ACC112 (cell line): ENCODE data around the gene ATP13A2.

Experiments used
- H2AFZ ChIP-seq: fragments of 200-600 bp; sonication (generic); one replicate; pipeline ENCODE4 v1.6.0; 2017; ENCODE audit warnings: antibody characterized with exemption, low read length; ENCODE audit not compliant: unreplicated experiment
- H3K27ac ChIP-seq: fragments of 200-600 bp; sonication (generic); 2 replicates; pipeline ENCODE4 v1.5.1; 2014; ENCODE audit warnings: low read depth, mild to moderate bottlenecking, antibody characterized with exemption, low read length, moderate library complexity
- H3K27me3 ChIP-seq: fragments of 200-600 bp; sonication (generic); 2 replicates; pipeline ENCODE4 v1.6.1; 2014; ENCODE audit warnings: mild to moderate bottlenecking, antibody characterized with exemption, low read length, moderate library complexity, mixed read lengths; ENCODE audit not compliant: insufficient read depth
- H3K36me3 ChIP-seq: fragments of 200-600 bp; sonication (generic); 2 replicates; pipeline ENCODE4 v1.6.1; 2016; ENCODE audit warnings: mild to moderate bottlenecking, antibody characterized with exemption, low read length, moderate library complexity, mixed read lengths; ENCODE audit not compliant: insufficient read depth
- H3K4me1 ChIP-seq: fragments of 200-600 bp; sonication (generic); one replicate; pipeline ENCODE4 v1.6.1; 2016; ENCODE audit warnings: low read length, mixed read lengths; ENCODE audit not compliant: insufficient read depth, unreplicated experiment, control insufficient read depth
- H3K4me3 ChIP-seq: fragments of 200-600 bp; sonication (generic); 2 replicates; pipeline ENCODE4 v1.5.1; 2014; ENCODE audit warnings: mild to moderate bottlenecking, low read depth, low read length
- H3K79me2 ChIP-seq: fragments of 200-600 bp; sonication (generic); one replicate; pipeline ENCODE4 v1.6.0; 2016; ENCODE audit warnings: low read length; ENCODE audit not compliant: control insufficient read depth, unreplicated experiment, insufficient read depth

Gene ATP13A2

DNA sequence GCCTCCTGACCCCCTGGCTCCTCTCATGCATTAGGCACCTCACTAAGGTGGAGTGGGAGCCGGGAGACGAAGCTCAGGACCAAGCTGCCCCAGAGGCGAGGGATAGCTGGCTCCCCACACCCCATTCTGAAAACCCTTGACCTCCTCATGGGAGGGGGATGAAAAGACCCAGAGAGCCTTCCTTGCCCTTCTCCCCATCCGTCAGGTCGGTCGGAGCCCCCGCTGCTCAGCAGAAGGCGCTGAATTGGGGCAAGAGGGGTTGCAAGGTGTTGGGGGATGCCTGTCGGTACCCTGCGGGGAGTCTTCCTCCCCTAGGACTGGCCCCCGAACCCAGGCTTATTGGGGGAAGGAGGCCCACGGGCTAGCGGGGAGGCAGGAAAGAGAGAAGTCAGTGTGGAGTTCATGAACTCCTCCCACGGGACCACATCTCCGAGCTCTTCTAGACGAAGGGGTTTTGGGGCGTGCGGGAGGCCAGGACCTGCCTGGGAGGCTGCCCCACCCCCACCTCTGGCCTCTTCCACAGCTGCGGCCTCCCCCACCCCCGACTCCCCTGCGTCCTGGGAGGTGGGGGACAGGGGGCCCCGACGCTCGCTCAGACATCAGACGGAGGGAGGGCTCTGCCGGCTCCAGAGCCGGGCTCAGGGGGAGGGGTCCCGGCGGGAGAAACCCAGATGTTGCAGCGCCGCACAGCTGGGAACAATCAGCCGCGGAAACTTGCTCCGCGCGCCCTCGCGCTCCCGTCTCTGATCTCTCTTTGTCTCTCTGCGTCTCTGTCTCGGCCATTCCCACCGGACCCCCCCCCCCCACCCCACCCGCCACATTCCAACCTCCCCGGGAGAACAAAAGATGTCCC, 32.0 kb downstream of the ATP13A2 start:
- H3K27me3 ChIP-seq, result no peaks in the 10 kb centered on the region
- H3K4me3 ChIP-seq, result peak overlapping the region; percentile 78
- H2AFZ ChIP-seq, result no peak overlapping the region
- H3K79me2 ChIP-seq, result peaks cover 8% of the 10 kb centered on the region
- peaks cover 21% of the 10 kb centered on the region for H3K4me1 ChIP-seq
- H3K36me3 ChIP-seq, result no peaks in the 10 kb centered on the region
- H3K27ac ChIP-seq, result peak overlapping the region; percentile 26; the same call in 1 of the 2 replicates

DNA sequence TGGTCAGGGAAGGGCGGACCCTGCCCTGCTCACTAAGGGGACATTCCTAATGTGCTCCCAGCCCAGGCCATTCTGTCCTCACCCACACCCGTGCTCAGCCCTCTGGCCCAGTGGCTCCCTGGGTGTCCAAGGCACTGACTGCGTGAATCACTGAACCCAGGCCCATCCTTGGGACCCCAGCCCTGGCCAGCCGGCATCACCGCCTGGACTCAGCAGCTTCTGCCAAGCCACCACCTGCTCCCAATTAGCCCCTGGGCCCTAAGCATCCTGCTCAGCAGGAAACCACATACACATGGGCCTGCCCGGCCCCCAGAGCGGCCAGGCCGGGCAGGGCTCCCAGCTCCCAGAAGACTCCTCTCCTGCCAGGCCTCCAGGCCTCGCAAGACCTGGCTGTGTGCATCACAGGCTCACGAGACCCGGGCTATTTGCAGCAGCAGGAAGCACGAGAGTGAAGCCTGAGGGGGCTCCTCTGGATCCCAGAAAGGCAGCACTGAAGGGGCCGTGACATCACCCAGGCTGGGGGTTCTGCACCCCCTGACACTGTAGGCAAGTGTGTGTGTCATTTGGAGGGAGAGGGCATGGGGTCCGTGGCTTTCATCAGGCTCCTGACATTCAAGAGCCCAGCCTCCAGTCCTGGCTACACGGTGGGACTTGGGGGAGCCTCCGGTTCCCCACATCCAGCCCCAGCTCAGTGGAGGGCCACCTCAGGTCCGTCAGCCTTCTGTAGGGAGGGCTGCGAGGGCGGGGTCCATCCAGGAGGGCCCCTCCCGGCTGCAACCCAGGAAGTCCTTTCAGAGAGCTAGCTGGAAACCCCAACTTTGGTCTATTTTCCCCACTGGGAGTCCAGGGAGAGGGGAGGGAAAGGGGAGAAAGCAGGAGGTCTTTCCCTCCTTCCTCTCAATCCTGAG, 32.9 kb downstream of the ATP13A2 start:
- Histone ChIP-seq H3K27ac (peak overlapping the region; percentile 26; the same call in 1 of the 2 replicates), H3K4me1 (peaks cover 14% of the 10 kb centered on the region), H3K79me2 (peaks cover 8% of the 10 kb centered on the region), H3K4me3 (peak overlapping the region; percentile 78), H3K36me3 (no peaks in the 10 kb centered on the region), H2AFZ (no peak overlapping the region), H3K27me3 (no peaks in the 10 kb centered on the region)

DNA sequence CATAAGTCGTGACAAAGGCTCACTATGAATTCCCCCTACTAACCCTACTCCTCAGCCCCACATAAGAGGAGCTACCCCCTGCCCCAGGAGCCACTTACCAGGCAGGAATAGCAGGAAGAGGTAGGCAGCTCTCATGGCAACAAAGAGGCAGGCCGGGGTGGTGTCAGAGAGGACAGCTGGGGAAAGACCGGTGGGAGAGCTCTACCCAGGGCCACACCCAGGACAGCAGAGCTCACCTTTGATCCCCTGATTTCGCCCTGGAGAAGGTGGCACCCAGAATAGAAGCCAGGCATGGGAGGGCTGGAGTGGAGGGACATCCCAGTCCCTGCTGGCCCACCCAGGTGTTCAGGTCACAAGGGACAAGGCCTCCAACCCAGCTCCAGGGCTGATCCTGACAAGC, 33.6 kb downstream of the ATP13A2 start:
- no peaks in the 10 kb centered on the region for H3K36me3 ChIP-seq
- peaks cover 8% of the 10 kb centered on the region for H3K79me2 ChIP-seq
- H3K4me1 ChIP-seq, result peaks cover 14% of the 10 kb centered on the region
- no peak overlapping the region for H3K27ac ChIP-seq
- no peak overlapping the region for H3K4me3 ChIP-seq
- H2AFZ ChIP-seq, result no peak overlapping the region
- H3K27me3 ChIP-seq, result no peaks in the 10 kb centered on the region

DNA sequence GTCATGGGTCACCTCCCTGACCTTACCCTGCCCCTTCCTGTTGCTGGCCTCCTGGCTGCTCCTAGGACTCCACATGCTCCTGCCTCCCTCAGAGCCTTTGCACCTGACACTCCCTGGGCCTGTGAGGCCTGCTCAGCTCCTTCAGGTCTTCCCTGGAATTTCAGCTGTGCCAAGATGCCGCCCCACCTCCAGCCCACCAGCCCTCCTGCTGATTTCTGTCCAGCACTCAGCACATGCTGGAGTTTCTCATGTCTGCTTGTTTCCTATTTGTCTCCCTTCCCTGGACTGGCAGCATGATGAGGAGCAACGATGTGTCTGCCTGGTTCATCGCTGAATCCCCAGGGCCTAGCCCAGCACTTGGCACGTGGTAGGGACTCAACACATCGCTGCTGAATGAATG, 34.4 kb downstream of the ATP13A2 start:
- Histone ChIP-seq H2AFZ (no peak overlapping the region), H3K4me3 (no peak overlapping the region), H3K79me2 (peaks cover 8% of the 10 kb centered on the region), H3K36me3 (no peaks in the 10 kb centered on the region), H3K27ac (no peak overlapping the region), H3K27me3 (no peaks in the 10 kb centered on the region), H3K4me1 (peaks cover 14% of the 10 kb centered on the region)

DNA sequence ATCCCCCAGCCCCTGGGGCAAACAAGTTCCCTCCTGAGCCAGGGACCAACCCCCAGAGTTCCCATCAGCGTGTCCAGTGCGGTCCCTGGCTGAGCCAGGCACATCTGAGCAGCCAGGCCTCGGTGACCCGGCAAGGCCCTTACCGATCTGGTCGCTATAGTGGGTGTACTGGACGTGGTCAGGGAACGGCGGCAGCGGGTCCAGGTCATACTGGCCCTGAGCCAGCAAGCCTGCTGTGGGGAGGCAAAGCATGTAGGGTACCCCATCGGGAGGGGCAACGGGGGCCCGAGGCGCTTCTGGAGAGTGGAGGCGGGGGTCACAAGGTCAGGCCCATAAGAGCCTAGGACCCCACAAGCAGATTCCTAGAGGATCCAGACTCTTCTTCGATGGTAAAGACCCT, 34.8 kb downstream of the ATP13A2 start:
- Histone ChIP-seq H3K27ac (no peak overlapping the region), H3K27me3 (no peaks in the 10 kb centered on the region), H2AFZ (no peak overlapping the region), H3K36me3 (no peaks in the 10 kb centered on the region), H3K4me3 (no peak overlapping the region), H3K79me2 (peaks cover 8% of the 10 kb centered on the region), H3K4me1 (peaks cover 14% of the 10 kb centered on the region)

DNA sequence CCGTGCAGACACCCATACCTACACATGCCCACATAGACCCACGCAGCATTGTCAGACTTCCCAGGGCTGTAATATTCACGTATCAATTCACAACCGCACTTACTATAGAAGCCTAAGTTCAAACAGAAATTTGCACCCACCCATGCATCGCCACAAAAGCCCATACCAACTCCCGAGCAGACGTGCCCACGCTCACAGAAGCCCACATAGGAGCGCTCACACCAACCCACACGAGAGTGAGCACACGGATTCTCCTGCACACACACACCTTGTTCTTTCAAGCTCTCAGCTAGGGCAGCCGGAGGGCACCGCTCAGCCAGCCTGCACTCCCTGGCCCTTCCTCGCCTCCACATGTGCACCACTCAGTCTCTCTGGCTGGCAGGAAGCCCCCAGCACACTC, 35.9 kb downstream of the ATP13A2 start:
- peaks cover 3% of the 10 kb centered on the region for H3K4me1 ChIP-seq
- no peak overlapping the region for H3K4me3 ChIP-seq
- no peaks in the 10 kb centered on the region for H3K27me3 ChIP-seq
- H3K79me2 ChIP-seq, result peaks cover 8% of the 10 kb centered on the region
- no peak overlapping the region for H3K27ac ChIP-seq
- no peak overlapping the region for H2AFZ ChIP-seq
- no peaks in the 10 kb centered on the region for H3K36me3 ChIP-seq

DNA sequence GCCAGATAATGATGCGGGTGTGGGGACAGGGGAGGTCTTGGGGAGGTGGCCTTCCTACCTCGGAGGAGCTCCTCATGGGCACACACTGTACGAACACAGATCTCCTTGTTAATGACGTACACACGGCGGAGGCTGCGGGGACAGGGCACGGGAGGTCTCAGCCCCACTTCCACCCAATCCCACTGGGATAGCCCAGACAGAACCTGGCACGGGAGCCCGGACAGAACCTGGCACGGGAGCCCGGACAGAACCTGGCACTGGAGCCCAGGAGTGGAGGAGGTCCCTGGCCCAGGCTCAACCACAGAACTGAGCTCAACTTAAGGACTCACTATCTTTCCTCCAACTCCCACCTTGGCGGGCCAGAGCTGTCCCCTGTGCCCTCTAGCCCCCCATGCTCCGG, 36.5 kb downstream of the ATP13A2 start:
- Histone ChIP-seq H3K36me3 (no peaks in the 10 kb centered on the region), H3K27me3 (no peaks in the 10 kb centered on the region), H3K4me3 (no peak overlapping the region), H3K27ac (no peak overlapping the region), H3K79me2 (peaks cover 8% of the 10 kb centered on the region), H3K4me1 (peaks cover 3% of the 10 kb centered on the region), H2AFZ (no peak overlapping the region)

DNA sequence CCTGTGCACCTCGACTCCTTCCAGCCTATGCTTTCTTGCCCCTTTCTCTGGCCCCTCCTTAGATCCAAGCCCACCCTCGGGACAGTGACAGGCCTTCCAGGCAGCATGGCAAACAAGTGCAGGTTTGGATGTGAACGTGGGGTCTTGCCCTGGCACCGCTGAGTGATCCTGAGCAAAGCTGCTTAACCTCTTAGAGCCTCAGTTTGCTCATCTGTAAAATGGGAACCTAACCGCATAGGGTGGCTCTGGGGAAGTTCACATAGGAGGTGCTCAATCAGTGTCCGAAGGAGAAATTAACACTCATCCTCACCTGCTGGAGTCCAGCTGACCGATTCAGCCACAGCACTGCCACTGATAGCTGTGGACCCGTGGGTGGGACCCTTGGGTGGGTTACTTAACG, 38.5 kb downstream of the ATP13A2 start:
- Histone ChIP-seq H3K27ac (no peak overlapping the region), H3K4me1 (no peaks in the 10 kb centered on the region), H3K27me3 (no peaks in the 10 kb centered on the region), H3K79me2 (no peaks in the 10 kb centered on the region), H3K36me3 (no peaks in the 10 kb centered on the region), H2AFZ (no peak overlapping the region), H3K4me3 (no peak overlapping the region)

DNA sequence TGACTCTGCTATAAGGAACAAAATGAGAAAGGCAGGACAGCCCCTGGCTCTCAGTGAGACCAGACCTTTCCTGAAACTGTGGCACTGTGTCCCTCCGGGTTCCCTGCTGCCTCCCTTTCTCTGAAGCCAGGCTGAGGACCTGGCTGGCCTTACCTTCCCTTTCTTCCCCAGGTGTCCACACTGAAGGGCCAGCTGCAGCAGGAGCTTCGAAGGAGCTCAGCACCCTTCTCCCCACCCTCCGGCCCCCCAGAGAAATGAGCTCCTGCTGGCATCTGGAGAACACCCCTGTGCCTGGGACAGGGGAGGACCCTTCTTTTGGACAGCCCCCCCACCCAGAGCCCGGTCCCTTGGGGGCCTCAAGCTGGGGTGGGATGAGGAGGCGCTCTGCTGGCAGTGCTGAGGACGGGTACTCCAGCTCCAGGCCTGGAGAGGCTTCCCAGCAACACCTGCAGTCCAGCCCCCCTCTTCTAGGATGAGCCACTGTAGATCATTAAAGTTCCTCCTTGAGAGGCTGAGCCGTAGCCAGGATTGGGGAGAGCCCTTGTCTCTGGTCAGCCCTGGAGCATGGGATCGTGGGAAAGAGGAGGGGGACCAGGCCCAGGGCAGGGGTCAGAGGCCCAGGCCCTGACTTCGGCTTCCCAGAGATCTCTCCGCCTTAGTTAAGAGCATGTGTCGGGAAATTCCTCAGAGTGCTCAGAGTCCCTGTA, 39.4 kb downstream of the ATP13A2 start:
- H2AFZ ChIP-seq, result no peak overlapping the region
- no peaks in the 10 kb centered on the region for H3K79me2 ChIP-seq
- H3K27ac ChIP-seq, result no peak overlapping the region
- no peak overlapping the region for H3K4me3 ChIP-seq
- peaks cover 4% of the 10 kb centered on the region for H3K4me1 ChIP-seq
- H3K36me3 ChIP-seq, result no peaks in the 10 kb centered on the region
- no peaks in the 10 kb centered on the region for H3K27me3 ChIP-seq

DNA sequence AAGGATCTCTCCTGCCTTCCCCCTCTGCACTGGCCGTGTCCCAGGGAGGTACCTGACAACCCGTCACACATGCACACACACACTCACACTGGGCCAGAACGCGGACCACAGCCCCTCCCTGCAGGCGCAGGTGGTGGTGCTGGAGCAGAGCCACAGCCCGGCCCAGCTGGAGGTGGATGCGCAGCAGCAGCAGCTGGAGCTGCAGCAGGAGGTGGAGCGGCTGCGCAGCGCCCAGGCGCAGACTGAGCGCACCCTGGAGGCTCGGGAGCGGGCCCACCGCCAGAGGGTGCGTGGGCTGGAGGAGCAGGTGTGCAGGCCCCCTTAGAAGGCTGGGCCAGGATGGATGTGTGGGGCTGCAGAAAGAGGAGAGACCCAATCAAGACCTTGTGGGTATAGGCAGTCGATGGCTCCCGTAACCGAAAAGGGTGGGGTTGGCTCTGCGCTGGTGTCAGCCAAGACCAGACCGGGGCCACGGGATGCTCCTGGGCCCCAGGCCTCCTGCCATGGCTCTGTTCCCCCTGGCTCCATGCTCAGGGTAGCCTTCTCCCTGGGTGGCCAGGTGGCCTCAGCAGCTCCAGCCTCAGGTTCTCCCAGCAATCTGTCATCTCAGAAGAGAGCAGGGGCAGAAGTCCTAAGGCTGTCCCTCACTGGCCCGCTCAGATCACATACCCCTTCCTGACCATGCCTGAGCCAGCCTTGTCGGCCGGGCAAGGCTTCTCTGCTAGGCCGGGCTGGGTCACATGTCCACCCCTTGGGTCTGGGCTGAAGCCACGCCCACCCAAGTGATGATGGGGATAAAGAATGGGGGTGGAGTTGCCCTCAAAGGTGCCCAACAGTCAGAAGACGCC, 40.2 kb downstream of the ATP13A2 start:
- Histone ChIP-seq H3K27ac (no peak overlapping the region), H2AFZ (no peak overlapping the region), H3K36me3 (no peaks in the 10 kb centered on the region)

More for the DNA sequence above, 40.2 kb downstream of the ATP13A2 start:
- Histone ChIP-seq H3K27me3 (no peaks in the 10 kb centered on the region), H3K79me2 (no peaks in the 10 kb centered on the region), H3K4me3 (no peak overlapping the region), H3K4me1 (peaks cover 8% of the 10 kb centered on the region)
